ENCODE measurements around the gene TBC1D3D. TPM values are rescaled to one million over a fixed set of nuclear protein-coding genes. Genes with fewer than 3 reads are reported as not detected.
"Not testable (repeated sequence)": the region's sequence is repeated elsewhere in the genome, so short reads cannot be mapped to it uniquely, and the experiment has no call there.

TBC1D3D gene
- 1 to 10 TPM in 1 of 2 experiments, under 1 TPM in 1; 0.58 to 2.8 TPM for total RNA-seq

DNA sequence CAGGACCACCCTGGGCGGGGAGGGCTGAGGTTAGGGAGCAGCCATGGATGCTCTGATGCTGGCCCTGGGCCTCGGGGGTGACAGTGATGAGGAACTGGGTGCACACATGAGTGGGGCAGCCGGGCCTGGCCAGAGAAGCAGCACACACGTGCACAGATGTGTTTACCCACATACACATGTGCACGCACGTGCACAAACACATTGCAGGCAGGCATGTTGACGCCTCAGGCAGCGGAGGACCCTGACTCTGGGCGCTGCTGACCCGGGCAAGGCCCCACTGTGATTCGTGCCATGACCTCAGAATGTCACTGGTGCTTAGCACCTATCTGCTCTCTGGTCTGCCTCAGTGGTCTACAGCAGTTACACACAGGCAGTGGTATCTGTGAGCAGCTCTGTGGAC is at the start of gene TBC1D3D:
TSS of gene TBC1D3D (plus strand) at position 301 of the 400 bp plus-strand sequence. CDS start 1,585 bp downstream, outside the sequence.
- H3K9me3 Mint-ChIP-seq, H3K4me3 Mint-ChIP-seq, H3K36me3 Mint-ChIP-seq, H3K27me3 Mint-ChIP-seq, DNase-seq, H3K27ac Mint-ChIP-seq, H3K4me1 Mint-ChIP-seq: not testable (repeated sequence)

- not testable (repeated sequence) for H3K9me3 Mint-ChIP-seq
These were observed 14.8 kb upstream of the TBC1D3D start, which contains the start of gene TBC1D3L for GRCh38 chr17:37988960-37989359. TSS of gene TBC1D3L (minus strand) at chr17:37989060. CDS start at chr17:37987520, 1,540 bp downstream.

More at GRCh38 chr17:37988960-37989359, 14.8 kb upstream of the TBC1D3D start, which contains the start of gene TBC1D3L:
- not testable (repeated sequence) for H3K27ac Mint-ChIP-seq, DNase-seq, H3K36me3 Mint-ChIP-seq, H3K4me3 Mint-ChIP-seq, H3K27me3 Mint-ChIP-seq, H3K4me1 Mint-ChIP-seq

Other genes with a start within 250 kb of the TBC1D3D start
- gene TBC1D3K, start 79.6 kb upstream of the TBC1D3D start, total RNA-seq: not detected
- 1 to 10 TPM; 4.5 to 4.7 TPM for gene TBC1D3L, start 14.9 kb upstream of the TBC1D3D start, total RNA-seq
- gene TBC1D3C, start 64.7 kb downstream of the TBC1D3D start, total RNA-seq: under 1 TPM; 0.86 to 0.91 TPM
- gene TBC1D3E, start 124.0 kb downstream of the TBC1D3D start, total RNA-seq: not detected
- gene TBC1D3, start 188.6 kb downstream of the TBC1D3D start, total RNA-seq: not detected